ENCODE results near the gene TAF1C. TPM values are rescaled to one million over a fixed set of nuclear protein-coding genes. Genes with fewer than 3 reads are reported as not detected.

Gene TAF1C
- total and polyA plus RNA-seq, 2 of the 8 experiments (the other 6 are each of a cell fraction or from before 2014, with no cell fraction given): 44.6 to 63.8 TPM

DNA sequence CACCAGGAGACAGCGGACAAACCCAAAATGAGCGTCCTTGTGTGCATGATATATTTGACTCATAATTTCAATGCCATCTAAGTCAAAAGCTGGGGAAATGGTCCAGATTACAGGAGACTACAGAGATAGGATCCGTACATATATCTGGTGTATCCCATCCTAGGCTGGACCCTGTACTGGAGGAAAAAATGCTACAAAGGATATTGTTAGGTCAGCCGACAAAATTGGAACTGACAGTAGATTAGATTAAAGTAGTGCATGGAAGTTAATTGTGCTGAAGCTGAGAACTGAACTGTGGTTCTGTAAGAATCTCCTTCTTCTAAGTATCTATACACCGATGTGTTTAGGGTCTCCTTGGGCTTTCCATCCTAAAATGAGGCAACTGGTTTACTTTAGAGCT is 28.7 kb upstream of the TAF1C start:
- Histone ChIP-seq H4K91ac (replicated peaks; ENCODE audit: insufficient read length, low read length) (no peak overlapping the region), H2BK5ac (ENCODE audit: low read depth, low read length) (no peak overlapping the region), H3K18ac (ENCODE audit: extremely low read depth, low read length) (no peak overlapping the region), H3K4me1 (replicated peaks in 1 of 4; ENCODE audit: control insufficient read depth in 3 of 4, insufficient read depth in 4 of 4, low read length in 3 of 4) (peaks cover 0 to 3% (median 1%) of the 10 kb centered on the region in 4 experiments; a peak in 3 of 7 replicates), H3K23ac (ENCODE audit: insufficient read length) (no peak overlapping the region), H2AFZ (ENCODE audit: low read length) (no peak overlapping the region), H3K4me3 (ENCODE audit: extremely low read depth in 1 of 4, insufficient read depth in 2 of 4, low read depth in 3 of 4, low read length in 4 of 4) (no peak overlapping the region), H2BK12ac (ENCODE audit: low read depth, low read length) (no peak overlapping the region), H3K4ac (replicated peaks; ENCODE audit: insufficient read length, low read depth, low read length) (no peak overlapping the region), H3K79me2 (ENCODE audit: control insufficient read depth in 1 of 2, insufficient read depth in 2 of 2, low read length in 2 of 2) (no peaks in the 10 kb centered on the region), H3K56ac (replicated peaks; ENCODE audit: insufficient read length, low read depth, low read length) (no peak overlapping the region), H3K9me3 (ENCODE audit: insufficient read depth in 2 of 2, low read depth in 1 of 2, low read length in 1 of 2) (no peaks in the 10 kb centered on the region), H2AK5ac (ENCODE audit: low read depth, low read length) (no peak overlapping the region), H2BK120ac (replicated peaks; ENCODE audit: low read depth, low read length) (no peak overlapping the region), H3K14ac (ENCODE audit: insufficient read length) (no peak overlapping the region), H4K5ac (ENCODE audit: insufficient read length, low read depth, low read length) (no peak overlapping the region), H3K79me1 (ENCODE audit: low read depth, low read length) (no peaks in the 10 kb centered on the region), H3K27ac (ENCODE audit: low read depth, low read length) (no peak overlapping the region), H4K8ac (ENCODE audit: extremely low read depth, insufficient read depth, low read length) (no peak overlapping the region; the same call in 1 of the 2 replicates), H3K9ac (replicated peaks in 1 of 4; ENCODE audit: extremely low read depth in 1 of 4, low read depth in 3 of 4, low read length in 3 of 4) (no peak overlapping the region), H4K20me1 (replicated peaks in 1 of 2; ENCODE audit: control insufficient read depth in 1 of 2, insufficient read depth in 2 of 2, low read length in 2 of 2) (no peaks in the 10 kb centered on the region), H2BK20ac (ENCODE audit: low read length) (no peak overlapping the region), H3K27me3 (replicated peaks in 1 of 4; ENCODE audit: control insufficient read depth in 3 of 4, extremely low read depth in 1 of 4, insufficient read depth in 3 of 4, low read length in 3 of 4) (no peaks in the 10 kb centered on the region), H2BK15ac (ENCODE audit: low read length) (no peak overlapping the region), H3K4me2 (ENCODE audit: insufficient read depth in 1 of 2, low read depth in 2 of 2, low read length in 2 of 2) (no peak overlapping the region), H3K36me3 (ENCODE audit: control insufficient read depth in 2 of 4, insufficient read depth in 4 of 4, low read length in 3 of 4) (no peaks in the 10 kb centered on the region), H3K23me2 (ENCODE audit: low read depth, low read length) (no peaks in the 10 kb centered on the region)
- POLR2A ChIA-PET (ENCODE audit: partially characterized antibody): no interaction called here
- TF ChIP-seq TCF12 (IDR thresholded peaks at IDR 0.05; ENCODE audit: low read depth, low read length): no peak
- no peak for TF ChIP-seq POLR2AphosphoS5 (IDR thresholded peaks at IDR 0.05; ENCODE audit: low read depth, low read length)
- TF ChIP-seq CTBP2 (IDR thresholded peaks at IDR 0.05; ENCODE audit: borderline replicate concordance, insufficient read depth, insufficient read length, low read length): no peak
- no peak for TF ChIP-seq RAD21 (IDR thresholded peaks at IDR 0.05 in 1 of 2, conservative IDR thresholded peaks at IDR 0.05 in 1 of 2; ENCODE audit: low read depth in 2 of 2, low read length in 2 of 2)
- TF ChIP-seq CBX5 (IDR thresholded peaks at IDR 0.05; ENCODE audit: low read depth, low read length): no peak
- FAIRE-seq (no peak), DNase-seq (ENCODE audit: low read depth in 1 of 2, low spot score in 2 of 2) (no peak)
- WGBS, 2 experiments (ENCODE audit: extremely low coverage in 1 of 2, insufficient coverage in 1 of 2, insufficient read length in 1 of 2, insufficient replicate concordance in 2 of 2, low coverage in 1 of 2, low lambda C conversion rate in 2 of 2, missing lambda C conversion rate in 1 of 2): 84% methylated on average over 5 of the region's 5 CpGs; no CpG with 5 or more reads in 1 of the 2 experiments
- CTCF ChIA-PET (ENCODE audit: partially characterized antibody): interaction anchor here (0.6 to 1.5 kb wide), 3 partner anchors 24 to 93 kb away, joined by 3 to 4 read pairs (median 4); no protein-coding TSS in a partner anchor
